Peyer's patch (tissue), 4 donors: Measurements from ENCODE around the gene ATP2B2. TPM values are rescaled to one million over a fixed set of nuclear protein-coding genes. Genes with fewer than 3 reads are reported as not detected.

Experiments
- DNase-seq, 3 donors: peaks; one replicate each; pipeline ENCODE4 v3.0.0-alpha.2; 2017 to 2019
- H3K27ac ChIP-seq, 4 donors: fragments of 200-600 bp; sonication (generic); one replicate each; pipeline ENCODE4 v1.5.1; 2016 to 2019
- H3K27me3 ChIP-seq, 2 donors: fragments of 200-600 bp; sonication (generic); one replicate each; pipeline ENCODE4 v1.5.1; 2019
- H3K36me3 ChIP-seq, 3 donors: fragments of 200-600 bp; sonication (generic); one replicate each; pipeline ENCODE4 v1.5.1; 2016 to 2019
- H3K4me1 ChIP-seq, 4 donors: fragments of 200-600 bp; sonication (generic); one replicate each; pipeline ENCODE4 v1.5.1; 2016 to 2019
- H3K4me3 ChIP-seq, 4 donors: fragments of 200-600 bp; sonication (generic); 1 replicate in 3 of 4; 2 replicates in 1 of 4; pipeline ENCODE4 v1.5.1; 2016 to 2019; ENCODE audit warnings: mild to moderate bottlenecking in 1 of 4
- H3K9me3 ChIP-seq, 4 donors: fragments of 200-600 bp; sonication (generic); one replicate each; pipeline ENCODE4 v1.5.1; 2016 to 2019; ENCODE audit warnings: mild to moderate bottlenecking in 1 of 4
- CTCF ChIP-seq, 6 experiments: fragments of 450-650 bp in 4 of 6; fragments of 200-600 bp in 2 of 6; sonication (generic) in 1 of 6; IDR thresholded peaks; one replicate each; pipeline ENCODE4 v1.5.1; 2017 to 2019; ENCODE audit warnings: antibody characterized with exemption in 6 of 6, mild to moderate bottlenecking in 3 of 6, moderate library complexity in 1 of 6
- POLR2A ChIP-seq, 2 donors: fragments of 450-650 bp; IDR thresholded peaks; one replicate each; pipeline ENCODE4 v1.5.1; 2017; ENCODE audit warnings: antibody characterized with exemption in 2 of 2, mild to moderate bottlenecking in 2 of 2, moderate library complexity in 2 of 2
- total RNA-seq, 4 donors: library from RNA; depleted of rRNA; stranded (reverse); fragments of >200 nt; gene quantifications; one replicate each; pipeline ENCODE4 v1.1.0, GENCODE V29; 2016

ATP2B2 gene
- total RNA-seq, 4 donors from 2014 or later: not detected

GRCh38 chr3:10518506-10519150 is 13.2 kb upstream of the ATP2B2 start:
- H3K36me3 ChIP-seq: no peaks in the 10 kb centered on the region
- TF ChIP-seq CTCF (IDR thresholded peaks at IDR 0.05) (no peak), POLR2A (IDR thresholded peaks at IDR 0.05) (no peak)
- H3K4me1 ChIP-seq: no peaks in the 10 kb centered on the region
- H3K27ac ChIP-seq: no peak overlapping the region
- H3K9me3 ChIP-seq: no peaks in the 10 kb centered on the region
- no peak overlapping the region for H3K4me3 ChIP-seq
- no peaks in the 10 kb centered on the region for H3K27me3 ChIP-seq
- peak in 2 of 3 donors; percentile 23 to 42 for DNase-seq

GRCh38 chr3:10517627-10518026 is 12.2 kb upstream of the ATP2B2 start:
- Histone ChIP-seq H3K9me3 (no peaks in the 10 kb centered on the region), H3K27ac (no peak overlapping the region), H3K36me3 (no peaks in the 10 kb centered on the region), H3K4me3 (no peak overlapping the region), H3K27me3 (no peaks in the 10 kb centered on the region), H3K4me1 (no peaks in the 10 kb centered on the region)
- DNase-seq: peak in 2 of 3 donors; percentile 16 to 32
- no peak for TF ChIP-seq CTCF (IDR thresholded peaks at IDR 0.05)
- TF ChIP-seq POLR2A (IDR thresholded peaks at IDR 0.05): no peak

GRCh38 chr3:10516544-10517452 is 11.4 kb upstream of the ATP2B2 start:
- TF ChIP-seq POLR2A (IDR thresholded peaks at IDR 0.05) (no peak), CTCF (IDR thresholded peaks at IDR 0.05) (no peak)
- Histone ChIP-seq H3K27me3 (no peaks in the 10 kb centered on the region), H3K36me3 (no peaks in the 10 kb centered on the region), H3K4me3 (no peak overlapping the region), H3K9me3 (no peaks in the 10 kb centered on the region), H3K27ac (no peak overlapping the region), H3K4me1 (no peaks in the 10 kb centered on the region)
- DNase-seq: peak in 2 of 3 donors; percentile 19 to 24

- no peaks in the 10 kb centered on the region for H3K36me3 ChIP-seq
- TF ChIP-seq CTCF (IDR thresholded peaks at IDR 0.05) (no peak), POLR2A (IDR thresholded peaks at IDR 0.05) (no peak)
- DNase-seq: peak in 2 of 3 donors; percentile 29 to 34
- H3K27ac ChIP-seq: no peak overlapping the region
- H3K4me3 ChIP-seq: no peak overlapping the region
- H3K4me1 ChIP-seq: no peaks in the 10 kb centered on the region
- no peaks in the 10 kb centered on the region for H3K9me3 ChIP-seq
- no peaks in the 10 kb centered on the region for H3K27me3 ChIP-seq
Observed at GRCh38 chr3:10515884-10516495, 10.6 kb upstream of the ATP2B2 start.

GRCh38 chr3:10515396-10515795 is 10.0 kb upstream of the ATP2B2 start:
- Histone ChIP-seq H3K36me3 (no peaks in the 10 kb centered on the region), H3K4me1 (no peaks in the 10 kb centered on the region), H3K27me3 (no peaks in the 10 kb centered on the region), H3K9me3 (no peaks in the 10 kb centered on the region), H3K27ac (no peak overlapping the region), H3K4me3 (no peak overlapping the region)
- TF ChIP-seq CTCF (IDR thresholded peaks at IDR 0.05): no peak
- no peak for TF ChIP-seq POLR2A (IDR thresholded peaks at IDR 0.05)
- peak in 2 of 3 donors; percentile 2 to 15 for DNase-seq
